ENCODE measurements around the gene FRMD3.

Gene FRMD3

DNA sequence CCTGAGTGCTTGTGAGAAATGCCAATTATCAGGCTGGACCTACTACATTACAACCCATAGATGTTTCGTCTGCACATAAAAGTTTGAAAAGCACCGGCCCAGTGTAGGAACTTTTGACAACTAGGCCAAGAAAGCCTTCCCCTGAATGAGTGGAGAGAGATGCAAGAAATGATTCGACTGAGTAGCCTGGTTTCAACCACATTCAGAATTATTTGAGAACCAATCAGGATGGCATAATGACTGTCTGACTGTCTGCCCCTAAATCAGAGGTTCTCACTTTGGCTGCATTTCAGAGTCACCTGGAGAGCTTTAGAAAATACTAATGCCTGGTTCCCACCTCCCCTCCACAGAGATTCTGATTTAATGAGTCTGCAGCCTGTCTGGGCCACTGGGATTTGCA is 61.1 kb downstream of the FRMD3 start:
- no peak for FAIRE-seq
- no peak for TF ChIP-seq CTCF (IDR thresholded peaks at IDR 0.05; ENCODE audit: insufficient read depth, missing control alignments)
- no peak for DNase-seq (ENCODE audit: insufficient read length, low spot score)

GRCh38 chr9:83476513-83476912 is 61.7 kb downstream of the FRMD3 start:
- no peak for DNase-seq (ENCODE audit: insufficient read length, low spot score)
- TF ChIP-seq CTCF (IDR thresholded peaks at IDR 0.05; ENCODE audit: insufficient read depth, missing control alignments), result no peak
- no peak for FAIRE-seq

GRCh38 chr9:83475741-83476140 is 62.5 kb downstream of the FRMD3 start:
- TF ChIP-seq CTCF (IDR thresholded peaks at IDR 0.05; ENCODE audit: insufficient read depth, missing control alignments), result no peak
- DNase-seq (ENCODE audit: insufficient read length, low spot score), result no peak
- FAIRE-seq, result no peak

DNA sequence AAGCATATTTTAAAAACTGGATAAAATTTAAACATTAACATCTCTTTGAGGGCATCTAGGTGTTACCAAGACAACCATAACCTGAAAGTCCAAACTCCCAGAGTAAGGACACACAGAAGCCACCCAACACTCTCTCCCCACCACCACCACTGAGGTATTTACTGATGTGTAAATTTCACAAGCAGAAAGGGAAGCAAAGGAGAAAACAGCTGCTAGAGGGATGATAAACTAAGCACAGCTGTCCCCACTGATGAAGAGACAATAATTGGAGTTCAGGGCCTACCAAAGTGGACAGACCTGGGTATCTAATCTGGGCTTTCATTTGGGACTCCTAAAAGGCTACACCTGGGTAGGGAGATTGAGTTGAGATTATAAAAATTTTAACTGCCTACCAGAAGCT is 63.6 kb downstream of the FRMD3 start:
- FAIRE-seq (no peak), DNase-seq (ENCODE audit: insufficient read length, low spot score) (no peak)
- no peak for TF ChIP-seq CTCF (IDR thresholded peaks at IDR 0.05; ENCODE audit: insufficient read depth, missing control alignments)

DNA sequence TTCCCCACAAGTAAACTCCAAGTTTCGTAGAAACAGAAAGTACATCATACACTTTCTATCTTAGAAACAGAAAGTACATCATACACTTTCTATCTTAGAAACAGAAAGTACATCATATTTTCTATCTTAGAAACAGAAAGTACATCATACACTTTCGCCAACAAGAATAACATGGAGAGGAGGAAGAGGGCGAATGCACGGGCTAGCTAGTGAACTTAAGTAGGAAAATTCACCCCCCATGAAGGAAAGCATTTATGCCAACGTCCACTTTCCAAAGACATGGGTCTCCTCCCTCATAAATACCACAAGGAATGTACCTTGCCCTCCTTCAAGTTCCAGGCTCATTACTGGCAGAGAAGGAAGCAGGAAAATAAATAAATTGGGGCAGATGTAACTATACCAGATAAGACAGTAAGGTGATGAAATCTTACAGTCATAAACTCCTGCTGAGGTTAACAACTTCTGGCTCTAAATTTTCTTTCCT is 64.7 kb downstream of the FRMD3 start:
- TF ChIP-seq CTCF (IDR thresholded peaks at IDR 0.05; ENCODE audit: insufficient read depth, missing control alignments), result no peak
- DNase-seq (ENCODE audit: insufficient read length, low spot score) (no peak), FAIRE-seq (no peak)

DNA sequence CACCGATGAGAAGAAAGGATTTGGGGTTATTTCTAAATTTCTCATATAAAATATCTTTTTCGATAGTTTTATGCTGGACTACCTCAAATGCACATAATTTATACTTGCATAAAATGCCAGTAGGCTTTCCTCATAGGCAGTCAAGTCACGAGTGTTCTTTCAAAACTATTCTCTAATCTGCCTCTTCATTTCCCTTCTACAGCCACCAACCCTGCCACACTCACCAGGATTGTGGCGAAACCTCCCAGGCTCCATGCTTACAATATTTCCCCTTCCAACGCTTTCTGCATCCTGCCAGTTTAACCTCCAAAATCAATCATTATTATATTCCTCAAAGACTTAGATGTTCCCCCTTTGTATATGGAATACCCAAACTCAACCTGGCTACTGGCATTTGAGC is 65.4 kb downstream of the FRMD3 start:
- no peak for TF ChIP-seq CTCF (IDR thresholded peaks at IDR 0.05; ENCODE audit: insufficient read depth, missing control alignments)
- no peak for DNase-seq (ENCODE audit: insufficient read length, low spot score)
- no peak for FAIRE-seq

- DNase-seq (ENCODE audit: insufficient read length, low spot score) (no peak), FAIRE-seq (no peak)
- no peak for TF ChIP-seq CTCF (IDR thresholded peaks at IDR 0.05; ENCODE audit: insufficient read depth, missing control alignments)
These were observed 66.0 kb downstream of the FRMD3 start for GRCh38 chr9:83472221-83472665.
